Measurements from ENCODE around the gene PCDHGB4. TPM values are rescaled to one million over a fixed set of nuclear protein-coding genes. Genes with fewer than 3 reads are reported as not detected.

The PCDHGB4 gene
- total and polyA plus RNA-seq, 9 of the 15 experiments (the other 6 are each of a cell fraction or from before 2014, with no cell fraction given), result 0.01 to 0.14 (median 0.03) TPM; not detected in 5

- TF ChIP-seq, protein P1, sequence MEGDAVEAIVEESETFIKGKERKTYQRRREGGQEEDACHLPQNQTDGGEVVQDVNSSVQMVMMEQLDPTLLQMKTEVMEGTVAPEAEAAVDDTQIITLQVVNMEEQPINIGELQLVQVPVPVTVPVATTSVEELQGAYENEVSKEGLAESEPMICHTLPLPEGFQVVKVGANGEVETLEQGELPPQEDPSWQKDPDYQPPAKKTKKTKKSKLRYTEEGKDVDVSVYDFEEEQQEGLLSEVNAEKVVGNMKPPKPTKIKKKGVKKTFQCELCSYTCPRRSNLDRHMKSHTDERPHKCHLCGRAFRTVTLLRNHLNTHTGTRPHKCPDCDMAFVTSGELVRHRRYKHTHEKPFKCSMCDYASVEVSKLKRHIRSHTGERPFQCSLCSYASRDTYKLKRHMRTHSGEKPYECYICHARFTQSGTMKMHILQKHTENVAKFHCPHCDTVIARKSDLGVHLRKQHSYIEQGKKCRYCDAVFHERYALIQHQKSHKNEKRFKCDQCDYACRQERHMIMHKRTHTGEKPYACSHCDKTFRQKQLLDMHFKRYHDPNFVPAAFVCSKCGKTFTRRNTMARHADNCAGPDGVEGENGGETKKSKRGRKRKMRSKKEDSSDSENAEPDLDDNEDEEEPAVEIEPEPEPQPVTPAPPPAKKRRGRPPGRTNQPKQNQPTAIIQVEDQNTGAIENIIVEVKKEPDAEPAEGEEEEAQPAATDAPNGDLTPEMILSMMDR (IDR thresholded peaks at IDR 0.05 in 2 of 3, conservative IDR thresholded peaks at IDR 0.05 in 1 of 3; ENCODE audit: insufficient read depth in 2 of 3, low read depth in 1 of 3, low read length in 3 of 3), result peak; percentile 58 to 70 (median 68)
- TF ChIP-seq, protein P2, sequence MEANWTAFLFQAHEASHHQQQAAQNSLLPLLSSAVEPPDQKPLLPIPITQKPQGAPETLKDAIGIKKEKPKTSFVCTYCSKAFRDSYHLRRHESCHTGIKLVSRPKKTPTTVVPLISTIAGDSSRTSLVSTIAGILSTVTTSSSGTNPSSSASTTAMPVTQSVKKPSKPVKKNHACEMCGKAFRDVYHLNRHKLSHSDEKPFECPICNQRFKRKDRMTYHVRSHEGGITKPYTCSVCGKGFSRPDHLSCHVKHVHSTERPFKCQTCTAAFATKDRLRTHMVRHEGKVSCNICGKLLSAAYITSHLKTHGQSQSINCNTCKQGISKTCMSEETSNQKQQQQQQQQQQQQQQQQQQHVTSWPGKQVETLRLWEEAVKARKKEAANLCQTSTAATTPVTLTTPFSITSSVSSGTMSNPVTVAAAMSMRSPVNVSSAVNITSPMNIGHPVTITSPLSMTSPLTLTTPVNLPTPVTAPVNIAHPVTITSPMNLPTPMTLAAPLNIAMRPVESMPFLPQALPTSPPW (CRISPR knock-in tag; IDR thresholded peaks at IDR 0.05), result no peak
- TF ChIP-seq NFE2 (IDR thresholded peaks at IDR 0.05; ENCODE audit: low read depth) (no peak), ZNF12 (CRISPR knock-in tag; IDR thresholded peaks at IDR 0.05) (no peak), NONO (IDR thresholded peaks at IDR 0.05; ENCODE audit: low read depth in 2 of 2, low read length in 1 of 2) (no peak), ELF4 (CRISPR knock-in tag; IDR thresholded peaks at IDR 0.05) (no peak), ZMIZ1 (IDR thresholded peaks at IDR 0.05; ENCODE audit: low read depth in 2 of 2, low read length in 2 of 2) (no peak), REST (IDR thresholded peaks at IDR 0.05; ENCODE audit: borderline replicate concordance) (peak; percentile 15; the same call in 1 of the 2 replicates), REST (CRISPR knock-in tag; IDR thresholded peaks at IDR 0.05; ENCODE audit: low read depth) (no peak), ZNF444 (CRISPR knock-in tag; IDR thresholded peaks at IDR 0.05) (no peak), SNRNP70 (optimal IDR thresholded peaks at IDR 0.05; ENCODE audit: low read depth, low read length) (no peak), EZH2 (IDR thresholded peaks at IDR 0.05; ENCODE audit: borderline replicate concordance, low read depth, low read length) (no peak)
Observed at GRCh38 chr5:141359790-141360426, 27.6 kb upstream of the PCDHGB4 start, which contains the start of gene PCDHGB2 (continued).
